ENCODE data around the gene SNRPB2. TPM values are rescaled to one million over a fixed set of nuclear protein-coding genes. Genes with fewer than 3 reads are reported as not detected.

SNRPB2 gene
- total RNA-seq, 1 donor: 58.6 TPM

DNA sequence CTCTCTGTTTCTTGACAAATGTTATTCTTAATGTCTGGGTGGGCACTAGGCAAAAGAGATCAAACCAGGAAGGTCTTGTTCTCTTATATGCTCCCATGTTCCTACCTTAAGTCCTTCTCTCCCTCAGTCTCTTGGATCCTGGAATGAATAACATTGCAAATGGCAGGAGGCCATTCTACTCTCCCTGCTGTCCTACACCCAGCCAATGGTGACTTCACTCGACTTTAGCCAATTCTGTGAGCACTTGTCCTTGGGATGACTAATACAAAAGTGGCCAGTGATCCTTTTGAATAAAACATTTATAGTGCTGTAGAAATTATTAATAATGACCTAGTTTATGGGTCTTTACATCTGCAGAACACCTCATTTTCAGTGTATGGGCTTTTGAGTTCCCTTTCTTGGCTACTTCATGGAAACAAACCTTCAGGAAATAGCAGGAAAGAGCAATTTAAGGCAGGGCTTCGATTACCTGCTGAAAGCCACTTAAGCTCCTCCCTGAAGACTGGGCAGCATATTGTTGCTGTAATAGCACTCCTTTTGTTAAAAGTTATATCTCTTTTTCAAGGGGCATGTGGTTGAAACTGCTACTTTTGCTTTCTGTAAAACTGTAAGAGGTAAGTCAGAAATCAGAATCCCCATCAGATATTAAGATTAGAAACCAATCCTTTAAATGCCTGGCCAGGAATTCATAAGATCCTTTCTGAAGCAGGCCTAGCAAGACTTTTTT, 28.8 kb downstream of the SNRPB2 start:
- H3K4me3 ChIP-seq (ENCODE audit: low read depth, low read length): no peak overlapping the region
- DNase-seq (ENCODE audit: low read depth): no peak

DNA sequence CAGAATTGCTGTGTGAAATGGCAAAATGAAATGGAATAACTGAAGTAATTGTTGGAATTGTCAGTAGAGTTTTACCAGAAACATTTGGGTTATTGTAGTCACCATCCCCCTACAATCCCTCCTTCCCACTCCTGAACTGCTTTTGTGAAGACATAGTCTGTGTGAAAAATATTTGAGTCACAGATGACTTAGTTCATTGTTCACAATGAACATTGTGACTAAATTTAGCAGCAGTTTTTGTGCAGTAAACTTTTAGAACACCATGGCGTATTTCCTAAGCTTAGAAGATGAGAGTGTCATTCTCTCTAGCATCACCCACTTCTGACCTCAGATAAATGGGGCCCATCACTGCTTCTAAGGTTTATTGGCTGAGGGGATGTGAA, 29.3 kb downstream of the SNRPB2 start:
- TF ChIP-seq CTCF (IDR thresholded peaks at IDR 0.05; ENCODE audit: insufficient read depth, low read length): no peak
- peak; percentile 13 for DNase-seq (ENCODE audit: low read depth)
- no peak overlapping the region for H3K4me3 ChIP-seq (ENCODE audit: low read depth, low read length)

More for the DNA sequence above, 28.8 kb downstream of the SNRPB2 start:
- TF ChIP-seq CTCF (IDR thresholded peaks at IDR 0.05; ENCODE audit: insufficient read depth, low read length): no peak

GRCh38 chr20:16760431-16761304, 30.8 kb downstream of the SNRPB2 start:
- DNase-seq (ENCODE audit: low read depth): no peak
- H3K4me3 ChIP-seq (ENCODE audit: low read depth, low read length): no peak overlapping the region
- no peak for TF ChIP-seq CTCF (IDR thresholded peaks at IDR 0.05; ENCODE audit: insufficient read depth, low read length)

- no peak overlapping the region for H3K4me3 ChIP-seq (ENCODE audit: low read depth, low read length)
- peak; percentile 70 for TF ChIP-seq CTCF (IDR thresholded peaks at IDR 0.05; ENCODE audit: insufficient read depth, low read length)
- peak; percentile 84 for DNase-seq (ENCODE audit: low read depth)
These were observed 31.5 kb downstream of the SNRPB2 start for GRCh38 chr20:16761305-16761829.

GRCh38 chr20:16764560-16764959, 34.7 kb downstream of the SNRPB2 start:
- no peak overlapping the region for H3K4me3 ChIP-seq (ENCODE audit: low read depth, low read length)
- TF ChIP-seq CTCF (IDR thresholded peaks at IDR 0.05; ENCODE audit: insufficient read depth, low read length): no peak
- no peak for DNase-seq (ENCODE audit: low read depth)

DNA sequence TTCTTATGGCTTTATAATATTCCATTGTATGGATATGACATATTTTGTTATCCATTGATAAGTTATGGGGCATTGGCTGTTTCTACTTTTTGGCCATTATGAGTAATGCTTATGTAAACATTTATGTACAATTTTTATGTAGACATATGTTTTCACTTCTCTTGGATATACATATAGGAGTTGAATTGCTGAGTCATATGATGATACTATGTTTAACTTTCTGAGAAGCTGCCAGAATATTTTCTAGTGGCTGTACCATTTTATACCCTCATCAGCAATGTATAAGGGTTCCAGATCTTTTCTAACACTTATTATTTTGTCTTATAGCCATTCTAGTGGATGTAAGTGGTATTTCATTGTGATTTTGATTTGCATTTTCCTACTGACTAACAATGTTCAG, 41.4 kb downstream of the SNRPB2 start:
- H3K4me3 ChIP-seq (ENCODE audit: low read depth, low read length): no peak overlapping the region
- no peak for DNase-seq (ENCODE audit: low read depth)
- no peak for TF ChIP-seq CTCF (IDR thresholded peaks at IDR 0.05; ENCODE audit: insufficient read depth, low read length)
